Keratinocyte (primary cell): ENCODE results near the gene HP1BP3.

Experiments used
- EZH2 ChIP-seq: IDR thresholded peaks from one replicate; pipeline ENCODE4 v1.6.1; 2012; ENCODE audit warnings: inconsistent platforms, mild to moderate bottlenecking, low read length, moderate library complexity
- TF ChIP-seq, protein P1 (sequence below), 3 experiments: IDR thresholded peaks in 1 of 3; conservative IDR thresholded peaks in 1 of 3; optimal IDR thresholded peaks in 1 of 3; 2 replicates in 2 of 3; 3 replicates in 1 of 3; pipeline versions ENCODE3 to v1.5.1; 2011; ENCODE audit warnings: low read length in 3 of 3, mild to moderate bottlenecking in 3 of 3, moderate library complexity in 2 of 3, control low read depth in 1 of 3, inconsistent platforms in 1 of 3; ENCODE audit not compliant: insufficient read depth in 2 of 3; ENCODE audit errors: extremely low read depth in 1 of 3

DNA sequence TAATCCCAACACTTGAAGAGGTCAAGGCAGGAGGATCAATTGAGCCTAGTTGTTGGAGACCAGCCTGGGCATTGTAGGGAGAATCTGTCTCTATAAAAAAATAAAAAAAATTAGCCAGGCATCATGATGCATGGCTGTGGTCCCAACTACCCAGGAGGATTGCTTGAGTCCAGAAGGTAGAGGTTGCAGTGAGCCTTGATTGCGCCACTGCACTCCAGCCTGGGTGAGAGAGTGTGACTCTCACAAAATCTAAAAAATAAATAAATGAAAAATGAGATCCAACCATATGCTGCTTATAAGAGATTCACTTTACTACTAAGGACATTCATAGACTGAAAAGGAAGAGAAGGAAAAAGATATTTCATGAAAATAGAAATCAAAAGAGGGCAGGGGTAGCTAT, 47.1 kb upstream of the HP1BP3 start:
- TF ChIP-seq, protein P1, sequence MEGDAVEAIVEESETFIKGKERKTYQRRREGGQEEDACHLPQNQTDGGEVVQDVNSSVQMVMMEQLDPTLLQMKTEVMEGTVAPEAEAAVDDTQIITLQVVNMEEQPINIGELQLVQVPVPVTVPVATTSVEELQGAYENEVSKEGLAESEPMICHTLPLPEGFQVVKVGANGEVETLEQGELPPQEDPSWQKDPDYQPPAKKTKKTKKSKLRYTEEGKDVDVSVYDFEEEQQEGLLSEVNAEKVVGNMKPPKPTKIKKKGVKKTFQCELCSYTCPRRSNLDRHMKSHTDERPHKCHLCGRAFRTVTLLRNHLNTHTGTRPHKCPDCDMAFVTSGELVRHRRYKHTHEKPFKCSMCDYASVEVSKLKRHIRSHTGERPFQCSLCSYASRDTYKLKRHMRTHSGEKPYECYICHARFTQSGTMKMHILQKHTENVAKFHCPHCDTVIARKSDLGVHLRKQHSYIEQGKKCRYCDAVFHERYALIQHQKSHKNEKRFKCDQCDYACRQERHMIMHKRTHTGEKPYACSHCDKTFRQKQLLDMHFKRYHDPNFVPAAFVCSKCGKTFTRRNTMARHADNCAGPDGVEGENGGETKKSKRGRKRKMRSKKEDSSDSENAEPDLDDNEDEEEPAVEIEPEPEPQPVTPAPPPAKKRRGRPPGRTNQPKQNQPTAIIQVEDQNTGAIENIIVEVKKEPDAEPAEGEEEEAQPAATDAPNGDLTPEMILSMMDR (optimal IDR thresholded peaks at IDR 0.05 in 1 of 3, IDR thresholded peaks at IDR 0.05 in 1 of 3, conservative IDR thresholded peaks at IDR 0.05 in 1 of 3; ENCODE audit: extremely low read depth in 1 of 3, insufficient read depth in 2 of 3, low read length in 3 of 3) = no peak
- TF ChIP-seq EZH2 = no peak
